HL-60/S4 treated with retinoic acid at 250 ng/mL for 4 days and 3 days (cell line): Measurements from ENCODE around the gene ARMC9.
"Not testable (repeated sequence)": the region's sequence is repeated elsewhere in the genome, so short reads cannot be mapped to it uniquely, and the experiment has no call there.

ENCODE experiments used
- in situ Hi-C: fragments of 300-500 bp; cut with MboI; formaldehyde crosslinking; loops from 2 replicates; pipeline ENCODE4 v1.7.0; 2022; ENCODE audit warnings: low sequenced_read_pairs

Gene ARMC9, protein sequence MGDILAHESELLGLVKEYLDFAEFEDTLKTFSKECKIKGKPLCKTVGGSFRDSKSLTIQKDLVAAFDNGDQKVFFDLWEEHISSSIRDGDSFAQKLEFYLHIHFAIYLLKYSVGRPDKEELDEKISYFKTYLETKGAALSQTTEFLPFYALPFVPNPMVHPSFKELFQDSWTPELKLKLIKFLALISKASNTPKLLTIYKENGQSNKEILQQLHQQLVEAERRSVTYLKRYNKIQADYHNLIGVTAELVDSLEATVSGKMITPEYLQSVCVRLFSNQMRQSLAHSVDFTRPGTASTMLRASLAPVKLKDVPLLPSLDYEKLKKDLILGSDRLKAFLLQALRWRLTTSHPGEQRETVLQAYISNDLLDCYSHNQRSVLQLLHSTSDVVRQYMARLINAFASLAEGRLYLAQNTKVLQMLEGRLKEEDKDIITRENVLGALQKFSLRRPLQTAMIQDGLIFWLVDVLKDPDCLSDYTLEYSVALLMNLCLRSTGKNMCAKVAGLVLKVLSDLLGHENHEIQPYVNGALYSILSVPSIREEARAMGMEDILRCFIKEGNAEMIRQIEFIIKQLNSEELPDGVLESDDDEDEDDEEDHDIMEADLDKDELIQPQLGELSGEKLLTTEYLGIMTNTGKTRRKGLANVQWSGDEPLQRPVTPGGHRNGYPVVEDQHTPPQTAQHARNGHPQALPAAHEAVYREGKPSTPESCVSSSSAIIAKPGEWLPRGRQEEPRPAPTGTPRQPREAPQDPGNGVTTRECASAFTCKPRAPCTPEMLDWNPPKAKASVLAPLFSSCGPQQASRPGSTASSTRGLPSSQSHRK

DNA sequence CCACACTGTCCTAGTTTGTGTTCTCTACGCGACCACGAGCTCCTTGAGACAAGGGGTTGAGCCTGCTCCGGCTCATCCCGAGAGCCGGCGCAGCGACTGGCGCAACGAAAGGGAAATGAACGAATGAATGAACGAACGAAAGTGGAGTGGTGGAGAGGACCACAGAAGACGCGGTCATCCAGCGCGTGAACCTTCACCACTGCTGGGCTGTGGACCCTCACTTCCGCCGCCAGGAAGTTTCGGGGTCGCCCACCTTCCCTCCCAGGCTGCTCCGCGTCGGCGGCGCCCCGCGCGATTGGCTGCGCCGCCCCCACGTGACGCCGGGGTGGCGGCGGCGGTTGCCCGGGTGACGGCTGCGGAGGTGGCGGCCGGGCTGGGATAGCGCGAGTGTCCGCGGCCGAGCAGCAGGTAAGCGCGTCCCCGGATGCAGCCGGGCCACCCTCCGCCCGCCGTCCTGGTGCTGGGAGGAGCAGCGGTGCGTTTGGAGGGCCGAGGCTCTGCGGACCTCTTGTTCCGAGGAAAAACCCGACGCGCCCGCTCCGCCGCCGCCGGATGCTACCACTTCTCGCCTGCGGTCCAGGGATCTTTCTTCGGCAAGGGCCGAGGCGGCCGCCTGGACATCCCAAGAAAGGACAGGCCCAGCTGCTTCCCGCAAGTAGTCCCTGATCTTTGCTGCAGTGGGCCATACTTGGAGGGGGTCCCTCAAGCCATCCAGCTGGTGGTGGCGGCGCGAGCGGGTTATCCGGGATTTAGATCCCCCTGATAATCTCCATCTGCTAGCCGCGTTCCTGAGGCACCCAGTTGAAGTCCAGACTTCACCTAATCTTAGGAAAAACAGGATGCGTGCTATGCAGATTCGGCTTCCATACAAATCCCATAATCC lies at the start of gene ARMC9:
ARMC9 (plus strand) TSS at position 341 of the 883 bp plus-strand sequence. CDS start 7,608 bp downstream, outside the sequence.
- in situ Hi-C loops = no loop called here

DNA sequence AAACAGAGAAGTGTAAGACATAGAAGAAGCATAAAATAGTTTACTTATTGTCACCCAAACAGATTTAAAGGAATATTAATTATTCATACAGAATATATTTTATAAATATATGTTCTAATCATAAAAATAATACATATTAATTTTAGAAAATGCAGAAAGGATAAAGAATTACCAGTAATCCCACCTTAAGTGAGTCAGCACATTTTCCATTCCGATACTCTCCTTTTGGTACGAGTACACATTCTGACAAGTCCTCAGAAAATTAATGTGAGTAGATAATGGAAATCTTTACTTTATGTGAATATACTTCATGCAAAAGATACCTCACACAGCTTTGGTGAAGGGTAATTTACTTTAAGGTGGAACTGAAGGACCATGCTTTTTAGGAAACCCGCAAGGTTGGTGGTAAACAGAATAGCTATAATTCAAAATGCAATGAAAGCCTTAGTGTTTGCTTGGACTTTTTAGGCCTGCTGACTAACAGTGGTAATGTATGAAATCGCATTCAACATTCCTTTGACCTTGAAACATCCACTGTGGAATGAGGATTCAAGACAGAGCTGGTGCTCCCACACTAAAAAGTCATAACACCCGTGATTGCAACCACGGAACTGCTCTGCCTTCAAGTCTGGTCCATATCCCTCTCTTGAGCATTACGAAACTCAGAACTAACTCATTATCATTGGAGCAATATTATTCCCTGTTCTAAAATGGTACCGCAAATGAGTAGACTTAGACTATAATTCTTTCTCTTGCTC lies 45.5 kb upstream of the ARMC9 start:
- in situ Hi-C loops = no loop called here

DNA sequence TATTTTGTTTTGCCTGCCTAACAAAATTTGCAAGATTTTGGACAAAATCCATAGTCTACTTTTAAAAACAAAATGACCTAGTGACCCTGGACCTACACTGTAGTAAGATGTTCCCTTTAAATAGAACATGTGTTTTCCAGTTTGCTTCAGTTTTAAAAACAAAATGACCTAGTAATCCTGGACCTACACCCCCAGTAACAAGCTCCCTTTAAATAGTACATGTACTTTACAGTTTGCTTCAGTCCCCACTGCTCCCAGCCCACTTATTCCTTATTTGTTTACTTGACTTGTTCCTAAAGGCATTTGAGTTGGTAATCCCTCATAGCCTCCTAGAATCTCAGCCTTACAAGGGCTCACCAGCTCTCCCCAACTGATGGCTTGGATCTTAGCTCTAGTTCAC lies 39.1 kb upstream of the ARMC9 start:
- in situ Hi-C loops = no loop called here

DNA sequence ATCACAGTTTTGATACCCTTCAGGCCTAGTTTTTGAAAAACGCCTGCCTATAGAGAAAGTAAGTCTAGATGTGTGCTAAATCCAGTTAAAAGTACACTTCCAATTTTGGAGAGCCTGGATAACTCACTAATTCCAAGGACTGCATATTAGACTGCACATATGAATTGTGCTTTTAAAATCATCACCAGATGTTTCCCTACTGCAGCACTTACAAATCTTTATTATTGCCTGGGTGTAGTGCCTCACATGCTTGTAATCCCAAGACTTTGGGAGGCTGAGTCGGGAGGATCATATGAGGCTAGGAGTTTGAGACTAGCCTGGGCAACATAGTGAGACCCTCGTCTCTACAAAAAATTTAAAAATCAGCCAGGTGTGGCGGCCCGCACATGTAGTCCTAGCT lies 37.7 kb upstream of the ARMC9 start:
- in situ Hi-C loops = no loop called here

DNA sequence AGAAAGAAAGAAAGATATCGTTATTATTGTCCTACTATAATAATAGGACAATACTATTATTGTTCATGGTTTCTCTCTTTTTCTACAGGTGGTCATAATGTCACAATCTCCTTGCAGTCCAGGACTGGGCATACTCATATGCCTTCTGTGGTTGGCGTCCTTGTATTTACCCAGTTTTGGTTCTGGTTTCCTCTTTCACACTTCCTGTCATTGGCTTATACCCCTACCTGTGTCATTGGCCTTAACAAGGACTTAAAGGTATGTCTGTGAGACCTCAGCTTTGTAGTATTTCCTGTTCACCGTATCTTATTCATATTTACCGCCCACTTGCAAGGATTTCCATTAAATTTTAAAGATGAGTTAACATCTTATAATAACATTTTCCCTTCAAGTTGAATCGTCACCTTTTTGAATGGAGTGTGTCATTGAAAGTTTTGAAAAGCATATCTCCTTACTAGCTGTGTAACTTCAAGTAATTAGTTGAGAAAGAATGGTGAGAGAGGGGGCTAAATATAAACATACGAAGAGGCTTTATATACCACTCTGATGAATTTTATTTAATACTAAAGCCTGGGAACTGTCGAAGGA lies 37.1 kb upstream of the ARMC9 start:
- in situ Hi-C loops = no loop called here

DNA sequence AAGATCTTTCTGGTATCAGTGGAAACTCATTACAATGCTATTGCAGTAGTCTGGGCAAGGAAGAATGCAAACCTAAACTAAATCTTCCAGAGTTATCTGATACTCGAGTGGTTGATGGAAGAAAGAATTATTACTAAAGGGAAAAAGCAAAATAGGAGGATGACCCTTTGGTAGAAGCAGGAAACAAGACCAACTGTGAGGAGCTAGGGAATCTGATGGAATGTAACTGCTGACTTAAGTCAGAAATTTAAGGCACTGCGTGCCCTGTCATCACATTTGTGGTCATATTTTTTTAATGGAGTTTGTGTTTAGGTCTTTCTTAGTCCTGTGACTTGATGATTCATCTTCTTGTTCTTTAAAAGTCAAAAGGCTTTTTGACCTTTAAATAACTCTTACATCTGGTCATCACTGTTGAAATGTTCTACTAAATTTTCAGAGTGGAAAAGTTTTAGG lies 36.5 kb upstream of the ARMC9 start:
- in situ Hi-C loops = no loop called here

DNA sequence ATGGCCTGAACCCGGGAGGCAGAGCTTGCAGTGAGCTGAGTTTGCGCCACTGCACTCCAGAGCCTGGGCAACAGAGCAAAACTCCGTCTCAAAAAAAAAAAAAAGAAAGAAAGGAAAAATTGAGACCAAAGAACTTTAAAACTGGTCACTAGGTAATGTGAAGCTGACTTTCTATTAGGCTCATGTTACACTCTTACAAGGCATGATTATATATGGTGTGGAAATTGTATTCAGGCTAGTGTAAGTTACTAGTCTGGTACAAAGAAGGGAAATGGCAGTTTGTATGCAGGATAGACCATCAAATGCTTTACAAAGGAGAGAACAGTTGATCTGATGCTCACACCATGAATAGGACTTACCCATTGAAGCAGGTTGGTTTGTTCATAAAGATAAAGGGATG lies 35.4 kb upstream of the ARMC9 start:
- in situ Hi-C loops = no loop called here

DNA sequence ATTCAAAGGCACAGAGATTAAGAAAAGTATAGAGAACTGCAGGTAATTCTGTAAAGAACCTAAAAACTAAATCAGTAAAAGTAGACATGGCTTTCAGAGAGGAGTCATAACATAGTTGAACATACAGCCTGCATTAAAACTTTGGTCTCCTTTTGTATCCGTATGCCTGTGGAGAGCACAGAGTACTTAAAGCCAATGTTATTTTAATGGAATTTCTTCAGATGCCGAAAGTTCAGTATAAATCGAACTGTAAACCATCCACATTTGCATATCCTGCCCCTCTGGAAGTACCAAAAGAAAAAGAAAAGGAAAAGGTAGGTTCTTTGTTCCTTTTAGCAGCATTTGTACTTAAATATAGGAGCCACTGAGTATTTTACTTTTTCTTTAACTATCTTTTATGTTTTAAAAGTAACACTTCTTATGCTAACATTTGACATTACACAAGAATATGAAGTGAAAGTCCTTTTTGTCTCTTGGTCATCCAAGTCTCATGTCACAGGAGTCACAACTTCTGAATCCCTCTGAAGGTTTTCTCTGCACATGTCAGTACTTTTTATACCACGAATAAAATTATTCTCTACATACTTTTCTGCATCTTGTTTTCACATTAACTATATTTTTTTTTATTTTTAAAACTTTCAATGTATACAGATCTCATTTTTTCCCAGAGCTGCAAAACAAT lies 34.9 kb upstream of the ARMC9 start:
- in situ Hi-C loops = no loop called here

DNA sequence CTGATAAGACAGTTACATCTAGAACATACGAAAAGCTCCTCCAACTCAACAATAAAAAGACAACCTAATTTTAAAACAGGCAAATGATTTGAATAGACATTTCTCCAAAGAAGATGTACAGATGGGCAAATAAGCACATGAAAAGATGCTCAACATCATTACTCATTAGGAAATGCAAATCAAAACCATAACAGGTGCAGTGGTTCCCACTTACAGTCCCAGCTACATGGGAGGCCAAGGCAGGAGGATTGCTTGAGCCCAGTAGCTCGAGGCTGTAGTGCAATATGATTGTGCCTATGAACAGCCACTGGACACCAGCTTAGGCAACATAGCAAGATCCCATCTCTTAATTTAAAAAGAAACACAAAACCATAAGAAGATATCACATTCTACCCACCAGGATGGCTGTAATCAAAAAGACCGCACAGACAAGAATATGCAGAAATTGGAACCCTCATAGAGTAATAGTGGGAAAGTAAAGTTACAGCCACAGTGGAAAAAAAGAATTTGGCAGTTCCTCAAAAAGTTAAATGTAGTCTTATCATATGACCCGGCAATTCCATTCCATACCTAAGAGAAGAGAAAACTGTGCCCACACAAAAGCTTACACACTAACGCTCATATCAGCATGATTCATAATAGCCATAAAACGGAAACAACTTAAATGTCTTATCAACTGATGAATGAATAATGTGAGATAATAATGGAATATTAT lies 30.5 kb upstream of the ARMC9 start:
- in situ Hi-C loops = no loop called here

DNA sequence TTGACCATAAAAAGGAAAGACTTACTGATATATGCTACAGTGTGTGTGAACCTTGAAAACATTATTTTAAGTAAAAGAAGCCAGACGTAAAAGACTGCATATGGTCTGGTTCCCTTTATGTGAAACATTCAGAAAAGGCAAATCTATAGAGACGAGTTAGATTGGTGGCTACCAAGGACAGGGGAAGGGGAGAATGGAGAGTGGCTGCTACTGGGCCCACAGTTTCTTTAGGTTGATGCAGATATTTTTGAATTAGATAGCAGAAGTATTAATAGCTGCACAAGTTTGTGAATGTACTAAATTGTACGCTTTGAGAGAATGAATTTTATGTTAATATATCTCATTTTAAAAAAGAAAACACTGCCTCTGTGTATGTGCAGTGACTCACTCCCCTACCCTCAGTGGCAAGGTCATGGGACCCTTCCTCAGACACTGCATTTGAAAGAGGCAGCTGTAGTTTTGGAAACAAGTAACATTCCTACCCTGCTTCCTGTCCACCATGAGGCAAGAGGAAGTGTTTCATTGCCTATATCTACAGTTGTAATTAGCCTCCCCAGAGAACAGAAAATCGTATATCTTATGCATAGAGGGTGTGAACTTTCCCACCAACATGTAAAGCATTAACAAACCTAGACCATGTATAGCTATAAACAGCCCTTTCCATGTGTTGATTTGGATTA lies 29.8 kb upstream of the ARMC9 start:
- in situ Hi-C loops = no loop called here

DNA sequence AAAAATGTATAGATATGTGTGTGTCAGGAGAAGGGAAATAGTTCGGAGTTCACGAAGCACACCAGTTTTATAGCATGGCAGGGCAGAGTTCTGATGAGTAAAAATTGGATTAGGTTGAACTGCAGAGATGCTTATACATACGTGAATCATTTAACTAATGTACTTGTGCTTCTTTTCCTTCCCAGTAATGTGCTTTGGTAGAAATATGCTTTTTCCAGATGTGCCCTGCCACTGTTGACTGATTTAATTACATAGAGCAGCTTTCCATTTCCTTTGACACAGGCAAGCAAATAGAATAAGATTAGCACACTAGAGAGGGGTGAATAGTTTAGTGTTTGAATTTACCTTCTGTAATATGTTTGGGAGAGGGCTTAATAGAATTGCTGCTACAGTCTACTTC lies 28.9 kb upstream of the ARMC9 start:
- in situ Hi-C loops = no loop called here

DNA sequence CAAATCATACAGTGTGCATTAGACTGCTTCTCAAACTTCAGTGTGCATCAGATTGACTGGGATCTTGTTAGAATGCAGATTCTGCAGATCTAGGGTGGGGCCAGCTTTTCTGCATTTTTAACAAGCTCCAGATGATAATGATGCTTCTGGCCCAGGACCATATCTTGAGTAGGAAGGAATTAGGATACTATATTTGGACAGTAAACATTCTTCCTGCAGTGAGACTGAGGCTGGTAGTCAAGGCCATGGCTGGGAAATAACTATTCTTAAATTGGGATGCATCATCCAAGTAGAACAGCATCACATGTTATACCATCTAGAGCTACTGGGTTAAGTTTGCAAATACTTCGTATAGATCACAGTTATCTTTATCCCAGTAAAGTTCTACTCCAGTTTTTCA lies 28.4 kb upstream of the ARMC9 start:
- in situ Hi-C loops = no loop called here

DNA sequence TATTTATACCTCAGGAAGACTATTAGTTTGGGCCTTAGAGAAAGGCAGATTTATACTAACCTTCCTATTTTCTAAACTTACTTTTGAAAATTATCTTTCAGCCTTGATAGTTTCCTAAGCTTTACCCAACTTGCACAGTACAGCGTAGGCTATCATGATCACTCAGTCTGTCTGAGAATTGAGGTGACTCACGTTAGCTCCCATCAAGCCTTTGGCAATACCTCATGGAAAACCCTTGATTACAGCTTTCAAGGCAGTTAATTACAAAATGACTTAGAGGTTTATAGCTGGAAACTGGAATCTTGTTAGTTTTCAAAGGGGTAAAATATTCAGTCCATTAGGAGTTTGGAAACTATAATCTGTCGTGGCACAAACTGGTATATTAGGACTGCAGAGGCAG lies 26.4 kb upstream of the ARMC9 start:
- in situ Hi-C loops = no loop called here

DNA sequence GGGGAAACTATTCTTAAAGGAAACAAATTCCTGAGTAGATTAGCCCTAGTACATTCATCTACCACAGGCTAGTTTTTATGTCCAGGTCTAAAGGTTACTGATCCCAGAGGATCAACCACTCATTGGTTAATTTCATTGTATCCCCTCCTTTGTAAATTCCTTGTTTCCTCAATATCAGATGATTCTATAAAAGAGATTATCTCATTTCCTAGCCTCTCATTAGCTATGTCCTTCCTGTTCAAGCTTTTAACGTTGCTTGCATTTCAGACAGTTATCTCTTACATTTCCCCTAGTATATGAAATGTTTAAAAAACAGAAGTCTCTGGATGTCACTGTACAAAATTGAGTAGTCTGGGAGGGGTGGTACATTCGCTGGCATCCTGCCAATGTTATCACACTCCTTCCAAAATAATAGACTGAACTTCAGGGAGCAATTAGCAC lies 24.2 kb upstream of the ARMC9 start:
- in situ Hi-C loops = no loop called here

DNA sequence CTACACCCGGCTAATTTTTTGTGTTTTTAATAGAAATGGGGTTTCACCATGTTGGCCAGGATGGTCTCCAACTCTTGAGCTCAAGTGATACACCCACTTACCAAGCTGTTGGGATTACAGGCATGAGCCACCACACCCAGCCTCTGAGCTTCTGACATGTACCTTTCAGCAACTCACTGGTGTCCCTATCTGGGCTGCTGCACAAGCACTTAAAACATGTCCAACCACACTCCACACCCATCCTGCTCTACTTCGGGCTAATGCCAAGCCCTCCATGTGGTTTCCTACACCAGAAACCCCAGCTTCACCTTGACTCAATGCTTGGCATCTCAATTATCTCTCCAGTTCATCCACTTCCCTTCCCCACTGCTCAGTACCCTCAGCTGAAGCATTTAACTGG lies 22.4 kb upstream of the ARMC9 start:
- in situ Hi-C loops = no loop called here

DNA sequence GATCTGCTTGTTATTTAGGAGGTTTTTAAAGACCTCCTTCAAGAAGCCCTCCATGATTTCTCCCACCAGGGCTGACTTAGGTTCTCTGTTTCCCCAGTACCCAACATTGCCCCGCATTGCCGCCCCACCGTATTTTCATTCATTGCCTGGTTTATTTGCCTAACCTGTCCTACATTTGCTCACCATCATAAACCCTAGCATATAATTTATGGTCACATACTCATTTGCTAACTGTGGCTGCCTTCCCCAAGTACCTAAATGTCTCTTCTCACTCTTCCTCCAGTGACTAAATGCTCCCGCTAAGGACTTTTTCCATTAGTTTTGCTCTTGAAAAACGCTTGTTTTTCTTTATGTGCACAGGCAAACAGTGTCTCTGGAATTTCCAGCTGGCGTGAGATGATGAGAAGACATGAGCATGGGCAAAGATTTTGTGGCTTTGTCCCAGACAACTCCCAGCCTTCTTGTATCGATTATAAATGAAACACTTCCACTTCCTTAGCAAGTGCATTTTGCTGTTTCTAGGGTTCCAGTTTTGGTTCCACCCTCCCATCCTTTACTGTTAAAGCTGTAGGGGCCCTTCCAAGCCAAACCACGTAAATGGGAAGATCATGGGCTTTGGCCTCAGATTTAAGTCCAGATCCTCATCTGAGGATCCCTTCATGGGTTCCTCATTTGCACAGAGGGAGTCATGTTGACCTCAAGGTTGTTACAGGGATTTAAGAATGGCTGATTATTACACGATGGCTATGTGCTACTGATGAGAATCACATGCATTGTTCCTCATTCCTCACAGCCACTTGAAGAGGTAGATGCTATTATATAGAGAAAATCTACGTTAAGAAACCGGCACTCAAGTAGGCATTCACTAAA lies 21.0 kb upstream of the ARMC9 start:
- in situ Hi-C loops = no loop called here

DNA sequence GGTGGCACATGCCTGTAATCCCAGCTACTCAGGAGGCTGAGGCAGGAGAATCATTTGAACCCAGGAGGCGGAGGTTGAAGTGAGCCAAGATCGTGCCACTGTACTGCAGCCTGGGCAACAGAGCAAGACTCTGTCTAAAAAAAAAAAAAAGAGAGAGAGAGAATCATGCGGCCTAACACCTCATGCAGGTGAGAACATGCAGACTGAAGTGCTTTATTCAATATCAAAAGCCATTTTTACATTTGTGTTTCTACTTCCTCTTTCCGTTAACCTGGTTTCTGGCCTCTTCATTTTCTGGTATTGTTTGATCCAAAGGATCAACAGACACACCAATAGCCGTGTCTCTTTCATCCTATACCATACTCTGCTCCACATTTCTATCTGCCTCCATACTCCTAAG lies 19.6 kb upstream of the ARMC9 start:
- in situ Hi-C loops = not testable (repeated sequence)
